ENCODE results near the gene ROPN1L.
A peak's percentile ranks its signal among the peaks of the same experiment; 100 is the strongest.

DNA sequence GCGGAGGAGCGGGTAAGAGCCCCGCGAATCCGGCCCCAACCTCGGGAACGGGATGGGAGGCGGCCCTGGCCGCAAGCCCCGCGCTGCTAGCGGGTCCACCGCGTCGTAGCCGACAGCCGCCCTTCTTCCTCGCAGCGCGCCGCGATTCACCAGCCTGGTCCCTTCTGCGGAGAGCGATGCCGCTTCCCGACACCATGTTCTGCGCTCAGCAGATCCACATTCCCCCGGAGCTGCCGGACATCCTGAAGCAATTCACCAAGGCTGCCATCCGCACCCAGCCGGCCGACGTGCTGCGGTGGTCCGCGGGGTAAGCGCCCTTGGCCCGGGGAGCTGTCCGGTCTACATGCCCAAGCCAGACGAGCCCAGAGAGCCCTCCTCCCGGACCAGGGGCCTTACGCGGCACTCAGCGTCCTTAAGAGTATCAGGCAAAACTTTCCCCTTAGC, 335 bp downstream of the ROPN1L start:
- TF ChIP-seq, protein P1, sequence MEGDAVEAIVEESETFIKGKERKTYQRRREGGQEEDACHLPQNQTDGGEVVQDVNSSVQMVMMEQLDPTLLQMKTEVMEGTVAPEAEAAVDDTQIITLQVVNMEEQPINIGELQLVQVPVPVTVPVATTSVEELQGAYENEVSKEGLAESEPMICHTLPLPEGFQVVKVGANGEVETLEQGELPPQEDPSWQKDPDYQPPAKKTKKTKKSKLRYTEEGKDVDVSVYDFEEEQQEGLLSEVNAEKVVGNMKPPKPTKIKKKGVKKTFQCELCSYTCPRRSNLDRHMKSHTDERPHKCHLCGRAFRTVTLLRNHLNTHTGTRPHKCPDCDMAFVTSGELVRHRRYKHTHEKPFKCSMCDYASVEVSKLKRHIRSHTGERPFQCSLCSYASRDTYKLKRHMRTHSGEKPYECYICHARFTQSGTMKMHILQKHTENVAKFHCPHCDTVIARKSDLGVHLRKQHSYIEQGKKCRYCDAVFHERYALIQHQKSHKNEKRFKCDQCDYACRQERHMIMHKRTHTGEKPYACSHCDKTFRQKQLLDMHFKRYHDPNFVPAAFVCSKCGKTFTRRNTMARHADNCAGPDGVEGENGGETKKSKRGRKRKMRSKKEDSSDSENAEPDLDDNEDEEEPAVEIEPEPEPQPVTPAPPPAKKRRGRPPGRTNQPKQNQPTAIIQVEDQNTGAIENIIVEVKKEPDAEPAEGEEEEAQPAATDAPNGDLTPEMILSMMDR (conservative IDR thresholded peaks at IDR 0.05; ENCODE audit: low read depth, low read length) = no peak
- TF ChIP-seq NFE2L2 (IDR thresholded peaks at IDR 0.05; ENCODE audit: low read depth, low read length) (no peak), MXI1 (IDR thresholded peaks at IDR 0.05; ENCODE audit: borderline replicate concordance, low read depth, low read length) (peak; percentile 15), RAD21 (IDR thresholded peaks at IDR 0.05; ENCODE audit: low read length) (no peak), BHLHE40 (IDR thresholded peaks at IDR 0.05; ENCODE audit: low read depth, low read length) (no peak), POLR2A (IDR thresholded peaks at IDR 0.05; ENCODE audit: low read depth, low read length) (no peak), MAFK (IDR thresholded peaks at IDR 0.05; ENCODE audit: low read depth, low read length) (no peak), CHD1 (IDR thresholded peaks at IDR 0.05; ENCODE audit: low read depth, low read length) (no peak), RCOR1 (IDR thresholded peaks at IDR 0.05; ENCODE audit: insufficient replicate concordance, low read length) (no peak), RFX5 (IDR thresholded peaks at IDR 0.05; ENCODE audit: low read depth, low read length) (no peak)
- TF ChIP-seq, protein P2, sequence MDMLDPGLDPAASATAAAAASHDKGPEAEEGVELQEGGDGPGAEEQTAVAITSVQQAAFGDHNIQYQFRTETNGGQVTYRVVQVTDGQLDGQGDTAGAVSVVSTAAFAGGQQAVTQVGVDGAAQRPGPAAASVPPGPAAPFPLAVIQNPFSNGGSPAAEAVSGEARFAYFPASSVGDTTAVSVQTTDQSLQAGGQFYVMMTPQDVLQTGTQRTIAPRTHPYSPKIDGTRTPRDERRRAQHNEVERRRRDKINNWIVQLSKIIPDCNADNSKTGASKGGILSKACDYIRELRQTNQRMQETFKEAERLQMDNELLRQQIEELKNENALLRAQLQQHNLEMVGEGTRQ (IDR thresholded peaks at IDR 0.05; ENCODE audit: low read depth, low read length) = no peak
